Left ventricle myocardium inferior (tissue), 1 donor: Measurements from ENCODE around the gene ANKMY1. TPM values are rescaled to one million over a fixed set of nuclear protein-coding genes. Genes with fewer than 3 reads are reported as not detected.

ENCODE experiments used
- DNase-seq: peaks from one replicate; pipeline ENCODE4 v3.0.0-alpha.2; 2020
- H3K27ac ChIP-seq: fragments of 200-600 bp; replicated peaks from 2 replicates; pipeline ENCODE4 v1.8.0; 2021
- H3K27me3 ChIP-seq: fragments of 200-600 bp; 2 replicates; pipeline ENCODE4 v1.8.0; 2021; ENCODE audit warnings: low read depth
- H3K36me3 ChIP-seq: fragments of 200-600 bp; 2 replicates; pipeline ENCODE4 v1.8.0; 2021
- H3K4me1 ChIP-seq: fragments of 200-600 bp; 2 replicates; pipeline ENCODE4 v1.8.0; 2021
- H3K4me3 ChIP-seq: fragments of 200-600 bp; 2 replicates; pipeline ENCODE4 v1.8.0; 2021; ENCODE audit warnings: mild to moderate bottlenecking, moderate library complexity
- H3K9me3 ChIP-seq: fragments of 200-600 bp; replicated peaks from 2 replicates; pipeline ENCODE4 v1.8.0; 2021
- intact Hi-C: fragments of 100-400 bp; cut with micrococcal nuclease; formaldehyde crosslinking; loops from one replicate; pipeline ENCODE4 v1.11.0; 2022
- total RNA-seq: library from RNA; stranded (reverse); fragmentation: NEBNext Ultra II Directional; extraction: Animal tissue kit (Norgen Biotek cat#: 25700); gene quantifications from one replicate; pipeline ENCODE4 v1.2.1, GENCODE V29; 2021
- TF ChIP-seq, protein P1 (sequence below): fragments of 200-600 bp; IDR thresholded peaks from 2 replicates; pipeline ENCODE4 v1.8.0; 2021; ENCODE audit warnings: antibody characterized with exemption, mild to moderate bottlenecking, borderline replicate concordance
- donor health status: DM: no; HTN: yes; CAD: no; lungs with severe emphysema.

Gene ANKMY1
- total RNA-seq, 1 donor from 2014 or later: 4.0 TPM

DNA sequence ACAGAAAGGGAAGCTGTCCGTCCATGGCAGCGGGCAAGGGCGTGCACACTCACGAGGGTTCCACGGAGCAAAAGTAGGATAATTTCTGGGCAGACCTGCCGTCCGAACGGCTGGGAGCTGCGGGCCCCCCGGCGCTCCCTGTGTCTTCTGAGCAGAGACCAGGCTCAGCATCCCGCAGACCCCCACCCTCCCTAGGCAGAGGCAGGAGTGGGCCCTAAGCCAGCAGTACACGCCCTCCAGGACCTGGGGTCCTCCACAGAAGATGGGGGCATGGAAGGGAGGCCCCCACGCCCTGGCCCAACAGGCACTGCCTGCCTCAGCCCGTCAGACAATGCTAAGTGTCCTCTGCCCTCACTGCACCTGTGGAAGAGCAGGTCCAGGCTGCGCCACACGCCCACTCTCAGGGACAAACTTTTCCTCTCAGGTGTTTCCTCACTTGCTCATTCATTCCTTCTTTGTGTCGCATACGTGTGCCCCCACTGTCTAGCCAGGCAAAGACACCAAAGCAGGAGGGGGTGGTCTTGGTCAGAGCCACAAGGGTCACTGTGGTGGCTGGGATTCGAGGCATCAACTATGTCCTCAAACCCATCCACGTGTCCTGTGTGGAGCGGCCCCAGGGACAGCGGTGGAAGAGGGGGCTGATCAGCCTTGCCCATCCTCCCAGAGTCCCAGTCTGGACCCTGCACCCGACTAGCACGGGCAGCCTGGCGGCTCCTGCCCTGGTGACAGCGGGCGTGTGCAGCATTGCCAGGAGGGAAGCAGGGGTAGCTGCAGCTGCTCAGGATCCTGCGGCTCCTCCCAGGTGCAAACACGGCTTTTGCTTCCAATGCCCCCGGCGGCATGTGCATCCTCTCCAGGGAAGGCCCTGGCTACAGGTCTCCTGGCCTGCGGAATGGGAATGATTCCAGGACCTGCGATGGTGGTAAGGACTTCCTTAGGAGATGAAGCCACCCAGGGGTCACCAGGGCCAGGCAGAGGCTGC, 124.7 kb downstream of the ANKMY1 start:
- no peaks in the 10 kb centered on the region for H3K36me3 ChIP-seq
- peak; percentile 11 for DNase-seq
- no peak overlapping the region for H3K4me3 ChIP-seq
- H3K27me3 ChIP-seq: peaks cover 55% of the 10 kb centered on the region
- no peak overlapping the region for H3K27ac ChIP-seq
- peaks cover 33% of the 10 kb centered on the region for H3K4me1 ChIP-seq
- intact Hi-C loops: no loop called here
- no peaks in the 10 kb centered on the region for H3K9me3 ChIP-seq
- TF ChIP-seq, protein P1, sequence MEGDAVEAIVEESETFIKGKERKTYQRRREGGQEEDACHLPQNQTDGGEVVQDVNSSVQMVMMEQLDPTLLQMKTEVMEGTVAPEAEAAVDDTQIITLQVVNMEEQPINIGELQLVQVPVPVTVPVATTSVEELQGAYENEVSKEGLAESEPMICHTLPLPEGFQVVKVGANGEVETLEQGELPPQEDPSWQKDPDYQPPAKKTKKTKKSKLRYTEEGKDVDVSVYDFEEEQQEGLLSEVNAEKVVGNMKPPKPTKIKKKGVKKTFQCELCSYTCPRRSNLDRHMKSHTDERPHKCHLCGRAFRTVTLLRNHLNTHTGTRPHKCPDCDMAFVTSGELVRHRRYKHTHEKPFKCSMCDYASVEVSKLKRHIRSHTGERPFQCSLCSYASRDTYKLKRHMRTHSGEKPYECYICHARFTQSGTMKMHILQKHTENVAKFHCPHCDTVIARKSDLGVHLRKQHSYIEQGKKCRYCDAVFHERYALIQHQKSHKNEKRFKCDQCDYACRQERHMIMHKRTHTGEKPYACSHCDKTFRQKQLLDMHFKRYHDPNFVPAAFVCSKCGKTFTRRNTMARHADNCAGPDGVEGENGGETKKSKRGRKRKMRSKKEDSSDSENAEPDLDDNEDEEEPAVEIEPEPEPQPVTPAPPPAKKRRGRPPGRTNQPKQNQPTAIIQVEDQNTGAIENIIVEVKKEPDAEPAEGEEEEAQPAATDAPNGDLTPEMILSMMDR: no peak

DNA sequence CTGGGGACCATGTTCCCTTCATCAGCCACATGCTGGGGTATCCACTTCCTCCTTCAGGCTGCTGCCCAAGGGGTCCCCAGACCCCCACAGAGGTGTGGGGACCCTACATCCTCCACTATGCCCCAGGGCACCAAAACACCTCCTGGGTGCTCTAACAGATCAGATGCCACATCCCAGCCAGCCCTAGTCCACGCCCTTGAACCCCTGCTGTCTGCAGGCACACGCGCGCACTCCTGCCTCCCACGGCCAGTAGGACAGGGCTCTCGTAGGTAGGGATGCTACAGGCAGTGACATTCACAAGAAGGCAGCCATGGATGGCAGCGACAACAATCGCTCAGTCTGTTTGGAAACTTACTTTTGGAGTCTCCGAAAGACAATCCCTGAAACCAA, 125.4 kb downstream of the ANKMY1 start:
- Histone ChIP-seq H3K27ac (no peak overlapping the region), H3K4me1 (peaks cover 26% of the 10 kb centered on the region), H3K27me3 (peaks cover 48% of the 10 kb centered on the region), H3K4me3 (no peak overlapping the region), H3K9me3 (no peaks in the 10 kb centered on the region), H3K36me3 (no peaks in the 10 kb centered on the region)
- TF ChIP-seq, protein P1: no peak
- intact Hi-C loops: no loop called here
- peak; percentile 6 for DNase-seq

DNA sequence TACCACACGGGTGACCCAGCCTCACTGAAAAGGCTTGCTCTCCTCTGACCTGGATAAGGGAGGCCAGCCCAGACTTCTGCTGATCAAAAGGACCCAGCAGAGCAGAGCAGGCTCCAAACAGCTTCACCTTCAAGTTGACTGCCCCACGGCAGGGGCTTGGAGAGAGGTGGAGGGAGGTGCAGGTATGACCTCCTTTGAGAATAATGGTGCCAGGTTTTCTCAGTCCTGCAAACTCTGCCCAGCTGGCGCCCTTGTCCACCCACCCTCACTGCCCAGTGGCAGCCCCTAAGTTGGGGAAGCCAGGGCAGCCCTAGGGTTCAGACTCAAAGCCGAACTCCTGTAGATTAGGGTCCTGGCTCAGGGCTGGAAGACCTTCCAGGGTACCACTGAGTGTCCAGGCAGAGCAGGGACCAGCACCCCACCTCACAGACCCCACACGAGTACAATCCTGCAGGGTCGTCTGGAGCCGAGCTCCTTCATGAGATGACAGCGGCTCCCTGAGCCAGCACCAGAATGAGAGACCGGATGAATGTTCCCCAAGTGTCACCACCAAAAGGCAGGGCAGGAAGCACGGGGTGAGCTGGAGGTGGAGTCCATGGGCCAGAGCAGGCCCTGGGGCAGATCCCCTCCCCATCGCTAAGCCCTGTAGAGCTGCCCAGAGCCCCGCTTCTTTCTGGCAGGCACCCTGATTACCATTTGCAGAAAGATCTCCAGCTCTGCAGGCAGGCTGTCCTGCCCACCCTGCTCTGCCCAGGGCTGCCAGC, 125.9 kb downstream of the ANKMY1 start:
- TF ChIP-seq, protein P1: no peak
- Histone ChIP-seq H3K4me3 (no peak overlapping the region), H3K9me3 (no peaks in the 10 kb centered on the region), H3K36me3 (no peaks in the 10 kb centered on the region), H3K27ac (no peak overlapping the region), H3K27me3 (peaks cover 42% of the 10 kb centered on the region), H3K4me1 (peaks cover 20% of the 10 kb centered on the region)
- intact Hi-C loops: no loop called here
- peak; percentile 2 for DNase-seq

DNA sequence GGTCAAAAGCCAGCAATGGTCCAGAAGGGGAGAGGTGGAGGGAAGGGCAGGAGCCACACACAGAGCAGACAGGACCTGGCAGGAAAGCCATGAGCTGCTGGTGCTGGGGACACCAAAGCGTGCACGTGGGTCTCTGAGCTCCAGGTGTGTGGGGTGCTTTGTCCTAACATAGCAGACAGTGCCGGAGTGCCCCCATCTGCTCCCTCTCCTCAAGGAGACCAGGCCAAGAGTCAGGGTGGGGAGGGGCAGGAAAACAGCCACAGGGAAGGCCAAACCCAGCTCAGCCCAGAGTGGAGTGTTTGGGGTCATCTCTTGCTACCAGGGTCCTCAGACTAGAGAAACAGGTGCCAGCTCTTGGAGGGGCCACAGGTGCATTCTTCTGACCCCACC, 126.5 kb downstream of the ANKMY1 start:
- Histone ChIP-seq H3K4me3 (no peak overlapping the region), H3K4me1 (peaks cover 14% of the 10 kb centered on the region), H3K27ac (no peak overlapping the region), H3K36me3 (no peaks in the 10 kb centered on the region), H3K9me3 (no peaks in the 10 kb centered on the region), H3K27me3 (peaks cover 36% of the 10 kb centered on the region)
- DNase-seq: peak; percentile 5
- intact Hi-C loops: no loop called here
- TF ChIP-seq, protein P1: no peak

DNA sequence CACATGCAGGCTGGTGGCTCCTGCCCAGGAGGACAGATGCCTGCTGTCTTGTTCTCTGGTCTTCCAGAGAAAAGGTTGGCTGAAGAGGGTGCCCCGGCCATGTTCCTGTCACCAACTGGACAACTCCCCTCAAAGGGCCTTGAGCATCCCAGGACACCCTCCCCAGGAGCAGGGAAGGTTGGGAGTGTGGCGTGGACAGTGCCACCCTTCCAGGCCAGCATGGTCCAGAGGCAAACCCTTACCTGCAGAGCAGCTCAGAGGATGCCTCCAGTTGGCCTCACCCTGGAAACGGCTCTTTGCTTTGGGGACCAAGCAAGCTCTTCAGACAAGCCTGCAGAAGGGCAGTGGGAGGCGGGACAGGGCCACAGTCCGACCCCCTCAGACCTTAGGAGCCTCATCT, 127.2 kb downstream of the ANKMY1 start:
- H3K27me3 ChIP-seq: peaks cover 30% of the 10 kb centered on the region
- intact Hi-C loops: no loop called here
- peaks cover 2% of the 10 kb centered on the region for H3K9me3 ChIP-seq
- TF ChIP-seq, protein P1: no peak
- peaks cover 8% of the 10 kb centered on the region for H3K4me1 ChIP-seq
- no peaks in the 10 kb centered on the region for H3K36me3 ChIP-seq
- H3K4me3 ChIP-seq: no peak overlapping the region
- H3K27ac ChIP-seq: no peak overlapping the region
- DNase-seq: peak; percentile 6
